ENCODE measurements around the gene SLC30A9.

- TF ChIP-seq CTCF (optimal IDR thresholded peaks at IDR 0.05 in 1 of 3, IDR thresholded peaks at IDR 0.05 in 1 of 3, conservative IDR thresholded peaks at IDR 0.05 in 1 of 3; ENCODE audit: extremely low read depth in 1 of 3, insufficient read depth in 2 of 3, low read length in 3 of 3) (no peak), EZH2 (IDR thresholded peaks at IDR 0.05; ENCODE audit: low read length) (no peak)
These were observed 40.8 kb upstream of the SLC30A9 start for GRCh38 chr4:41949531-41949930.

Data from keratinocyte (primary cell).